HCT116 (cell line): ENCODE data around the gene HPS5. TPM values are rescaled to one million over a fixed set of nuclear protein-coding genes. Genes with fewer than 3 reads are reported as not detected.

Experiments used
- ATAC-seq: fragments of 200-7000 bp; cut with Tn5 transposase; 2 replicates; pipeline ENCODE4 v1.9.1; 2020; ENCODE audit warnings: mild to moderate bottlenecking, moderate library complexity
- BruUV-seq: library from RNA; stranded (reverse); fragments of 400-500 nt; replicated peaks from 2 replicates; lab custom pipeline; 2021; lab: Mats Ljungman, UMichigan
- CTCF ChIA-PET: fragments of 300-600 bp; sonication (Branson Sonifier 250); formaldehyde crosslinking; loops from one replicate; lab custom pipeline; 2021; ENCODE audit warnings: antibody characterized with exemption; lab: Charles Lee
- POLR2A ChIA-PET: fragments of 300-600, 350-600 bp; sonication (Branson Sonifier 250); formaldehyde crosslinking; loops from one replicate; lab custom pipeline; 2021; ENCODE audit warnings: antibody characterized with exemption; lab: Charles Lee
- RAD21 ChIA-PET, 2 experiments: fragments of 300-600 bp; sonication (Branson Sonifier 250); formaldehyde crosslinking; loops; one replicate each; lab custom pipeline; 2023; ENCODE audit warnings: low total read pairs in 2 of 2; ENCODE audit not compliant: uncharacterized antibody in 2 of 2, unreplicated experiment in 2 of 2, low non-redundant PET in 1 of 2; lab: Charles Lee
- DNase-seq: peaks from one replicate; pipeline ENCODE4 v3.0.0-alpha.2; 2010; ENCODE audit warnings: low read depth, low spot score
- H2AFZ ChIP-seq: fragments of 200-600 bp; shearing (Covaris generic), sonication (generic); 2 replicates; pipeline ENCODE4 v1.6.1; 2017; ENCODE audit warnings: low read depth, mixed run types, mixed read lengths, antibody characterized with exemption, low read length; ENCODE audit not compliant: poor library complexity, severe bottlenecking
- H3K27ac ChIP-seq: 2 replicates; pipeline ENCODE4 v1.5.1; 2012; ENCODE audit warnings: low read depth, low read length
- H3K27me3 ChIP-seq: fragments of 200-600 bp; sonication (generic); 2 replicates; pipeline ENCODE4 v1.6.1; 2016; ENCODE audit warnings: mixed run types, low read length, mixed read lengths; ENCODE audit not compliant: insufficient read depth
- H3K36me3 ChIP-seq, 2 experiments: fragments of 200-500 bp in 1 of 2; fragments of 200-600 bp in 1 of 2; sonication (Bioruptor generic) in 1 of 2; sonication (generic) in 1 of 2; 2 replicates each; pipeline versions ENCODE4 v1.5.1 to v1.6.1; 2014 to 2016; ENCODE audit warnings: low read length in 2 of 2, inconsistent platforms in 1 of 2, mixed read lengths in 1 of 2, mixed run types in 1 of 2; ENCODE audit not compliant: insufficient read depth in 2 of 2, control insufficient read depth in 1 of 2
- H3K4me1 ChIP-seq, 2 experiments: fragments of 200-600 bp in 1 of 2; sonication (generic) in 1 of 2; 2 replicates each; pipeline versions ENCODE4 v1.5.1 to v1.6.1; 2012 to 2017; ENCODE audit warnings: low read length in 2 of 2, inconsistent platforms in 1 of 2, mild to moderate bottlenecking in 1 of 2, mixed read lengths in 1 of 2, mixed run types in 1 of 2, moderate library complexity in 1 of 2; ENCODE audit not compliant: insufficient read depth in 2 of 2, control insufficient read depth in 1 of 2
- H3K4me2 ChIP-seq: fragments of 200-600 bp; sonication (generic); 2 replicates; pipeline ENCODE4 v1.6.1; 2017; ENCODE audit warnings: mixed run types, low read length, mixed read lengths
- H3K4me3 ChIP-seq, 2 experiments: fragments of 200-600 bp in 1 of 2; sonication (generic) in 1 of 2; replicated peaks in 1 of 2; 2 replicates each; pipeline ENCODE4 v1.5.1; 2011 to 2016; ENCODE audit warnings: low read length in 2 of 2, control low read depth in 1 of 2, low read depth in 1 of 2, mild to moderate bottlenecking in 1 of 2, mixed read lengths in 1 of 2, mixed run types in 1 of 2
- H3K79me2 ChIP-seq: fragments of 200-600 bp; sonication (generic); 2 replicates; pipeline ENCODE4 v1.6.1; 2017; ENCODE audit warnings: mild to moderate bottlenecking, mixed run types, low read length, moderate library complexity, mixed read lengths; ENCODE audit not compliant: insufficient read depth
- H3K9ac ChIP-seq: fragments of 200-600 bp; sonication (generic); 2 replicates; pipeline ENCODE4 v1.6.1; 2016; ENCODE audit warnings: low read length, mixed read lengths
- H3K9me2 ChIP-seq: fragments of 200-600 bp; sonication (generic), shearing (Covaris generic); 2 replicates; pipeline ENCODE4 v1.6.1; 2017; ENCODE audit warnings: mixed run types, mild to moderate bottlenecking, moderate library complexity; ENCODE audit not compliant: insufficient read depth
- H3K9me3 ChIP-seq, 2 experiments: fragments of 200-500 bp in 1 of 2; fragments of 200-600 bp in 1 of 2; sonication (Bioruptor generic) in 1 of 2; sonication (generic) in 1 of 2; 2 replicates each; pipeline ENCODE4 v1.6.1; 2014 to 2017; ENCODE audit warnings: low read length in 2 of 2, mixed read lengths in 2 of 2, inconsistent platforms in 1 of 2, low read depth in 1 of 2, mild to moderate bottlenecking in 1 of 2, mixed run types in 1 of 2, moderate library complexity in 1 of 2; ENCODE audit not compliant: control insufficient read depth in 1 of 2, insufficient read depth in 1 of 2
- H4K20me1 ChIP-seq: fragments of 200-600 bp; sonication (generic), shearing (Covaris generic); 2 replicates; pipeline ENCODE4 v1.6.1; 2017; ENCODE audit warnings: mixed run types, mild to moderate bottlenecking, moderate library complexity; ENCODE audit not compliant: insufficient read depth
- CBX3 ChIP-seq: IDR thresholded peaks from 2 replicates; pipeline ENCODE4 v1.6.1; 2012; ENCODE audit warnings: low read depth
- CEBPB ChIP-seq: IDR thresholded peaks from 2 replicates; pipeline ENCODE4 v1.6.1; 2012; ENCODE audit warnings: low read depth
- EGR1 ChIP-seq: IDR thresholded peaks from 2 replicates; pipeline ENCODE4 v1.6.1; 2012; ENCODE audit warnings: low read depth
- ELF1 ChIP-seq: IDR thresholded peaks from 2 replicates; pipeline ENCODE4 v1.6.1; 2012; ENCODE audit warnings: low read depth, borderline replicate concordance
- EZH2 ChIP-seq: fragments of 200-600 bp; sonication (generic); IDR thresholded peaks from 2 replicates; pipeline ENCODE4 v1.6.1; 2017; ENCODE audit warnings: antibody characterized with exemption, mixed run types
- FOSL1 ChIP-seq: IDR thresholded peaks from 2 replicates; pipeline ENCODE4 v1.6.1; 2012; ENCODE audit warnings: low read depth
- JUND ChIP-seq: IDR thresholded peaks from 2 replicates; pipeline ENCODE4 v1.6.1; 2012
- POLR2A ChIP-seq: IDR thresholded peaks from 2 replicates; pipeline ENCODE4 v1.7.0; 2011; ENCODE audit warnings: borderline replicate concordance; ENCODE audit not compliant: insufficient read depth, insufficient read length; ENCODE audit errors: extremely low read depth
- RAD21 ChIP-seq: IDR thresholded peaks from 2 replicates; pipeline ENCODE4 v1.6.1; 2012; ENCODE audit warnings: low read depth, mild to moderate bottlenecking
- SIN3A ChIP-seq: IDR thresholded peaks from 2 replicates; pipeline ENCODE4 v1.6.1; 2012; ENCODE audit warnings: low read depth
- SP1 ChIP-seq: IDR thresholded peaks from 2 replicates; pipeline ENCODE4 v1.6.1; 2012; ENCODE audit warnings: low read depth
- YY1 ChIP-seq: IDR thresholded peaks from 2 replicates; pipeline ENCODE4 v1.6.1; 2011; ENCODE audit warnings: low read length, low read depth, moderate library complexity, mild to moderate bottlenecking; ENCODE audit not compliant: insufficient replicate concordance; ENCODE audit errors: extremely low read depth
- ZNF274 ChIP-seq: fragments of 200-500 bp; sonication (Bioruptor generic); IDR thresholded peaks from 2 replicates; pipeline ENCODE4 v1.6.1; 2014; ENCODE audit warnings: mild to moderate bottlenecking, low read depth, low read length, inconsistent platforms
- intact Hi-C: fragments of 100-400 bp; cut with micrococcal nuclease; formaldehyde crosslinking; loops from 2 replicates; pipeline ENCODE4 v1.10.0; 2022
- total RNA-seq: library from RNA; stranded (reverse); gene quantifications from one replicate; pipeline ENCODE4 v1.2.1, GENCODE V29; 2021; ENCODE audit not compliant: unreplicated experiment
- TF ChIP-seq, protein P1 (sequence below): IDR thresholded peaks from 2 replicates; pipeline ENCODE4 v1.6.1; 2012; ENCODE audit warnings: low read depth
- TF ChIP-seq, protein P2 (sequence below): IDR thresholded peaks from 2 replicates; pipeline ENCODE4 v1.6.1; 2012
- TF ChIP-seq, protein P3 (sequence below): IDR thresholded peaks from 2 replicates; pipeline ENCODE4 v1.6.1; 2012

Gene HPS5
- total RNA-seq, 1 experiment from 2014 or later: 19.6 TPM

DNA sequence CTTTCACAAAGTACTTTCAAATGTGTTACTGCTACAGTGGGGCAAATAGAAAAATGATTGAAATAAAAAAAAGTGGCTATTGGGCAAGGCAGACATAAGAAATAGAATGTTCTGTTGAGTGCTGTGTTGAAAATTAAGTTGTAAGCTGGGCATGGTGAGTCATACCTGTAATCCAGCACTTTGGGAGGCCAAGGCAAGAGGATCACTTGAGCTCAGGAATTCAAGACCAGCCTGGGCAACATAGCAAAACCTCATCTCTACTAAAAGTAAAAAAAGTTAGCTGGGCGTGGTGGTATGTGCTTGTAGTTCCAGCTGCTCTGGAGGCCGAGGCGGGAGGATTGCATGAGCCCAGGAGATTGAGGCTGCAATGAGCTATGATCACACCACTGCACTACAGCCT is 45.5 kb upstream of the HPS5 start (continued):
- no peak for TF ChIP-seq EZH2
- no peak for TF ChIP-seq RAD21
- TF ChIP-seq SIN3A: no peak

DNA sequence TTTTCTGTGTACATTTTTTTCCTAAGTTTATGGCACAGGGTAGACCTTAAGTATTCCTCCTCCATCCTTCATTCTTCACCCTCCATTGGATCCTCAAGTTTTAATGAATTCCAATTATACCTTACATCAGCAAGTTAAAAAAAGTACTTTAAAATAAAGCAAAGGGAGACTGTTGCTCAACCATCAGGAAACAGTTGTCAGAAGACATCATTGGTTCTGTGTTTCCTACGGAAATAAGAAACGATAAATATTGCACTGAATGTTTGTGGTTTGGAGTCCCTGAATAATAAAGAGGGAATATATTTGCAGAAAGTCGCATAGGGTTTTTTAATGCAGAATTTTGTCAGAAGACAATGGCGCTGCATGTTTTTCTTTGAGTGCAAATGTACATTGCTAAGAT is 44.3 kb upstream of the HPS5 start:
- ChIA-PET CTCF (no interaction called here), RAD21 (no interaction called here), POLR2A (no interaction called here)
- Histone ChIP-seq H3K9me3 (no peaks in the 10 kb centered on the region), H3K4me1 (no peaks in the 10 kb centered on the region), H4K20me1 (no peaks in the 10 kb centered on the region), H3K9me2 (no peaks in the 10 kb centered on the region), H3K4me3 (no peak overlapping the region), H2AFZ (no peak overlapping the region), H3K79me2 (no peaks in the 10 kb centered on the region), H3K36me3 (peaks cover 27 to 39% of the 10 kb centered on the region in 2 experiments; a peak in 3 of 4 replicates), H3K27me3 (no peaks in the 10 kb centered on the region), H3K9ac (no peak overlapping the region), H3K4me2 (no peak overlapping the region), H3K27ac (no peak overlapping the region)
- no peak for DNase-seq
- intact Hi-C loops: no loop called here
- no TSS peak for BruUV-seq
- TF ChIP-seq JUND (no peak), YY1 (no peak), EGR1 (no peak), POLR2A (no peak), CEBPB (no peak), RAD21 (no peak), EZH2 (no peak), SP1 (no peak), ZNF274 (no peak), CBX3 (no peak), ELF1 (no peak), FOSL1 (no peak)
- TF ChIP-seq, protein P1, sequence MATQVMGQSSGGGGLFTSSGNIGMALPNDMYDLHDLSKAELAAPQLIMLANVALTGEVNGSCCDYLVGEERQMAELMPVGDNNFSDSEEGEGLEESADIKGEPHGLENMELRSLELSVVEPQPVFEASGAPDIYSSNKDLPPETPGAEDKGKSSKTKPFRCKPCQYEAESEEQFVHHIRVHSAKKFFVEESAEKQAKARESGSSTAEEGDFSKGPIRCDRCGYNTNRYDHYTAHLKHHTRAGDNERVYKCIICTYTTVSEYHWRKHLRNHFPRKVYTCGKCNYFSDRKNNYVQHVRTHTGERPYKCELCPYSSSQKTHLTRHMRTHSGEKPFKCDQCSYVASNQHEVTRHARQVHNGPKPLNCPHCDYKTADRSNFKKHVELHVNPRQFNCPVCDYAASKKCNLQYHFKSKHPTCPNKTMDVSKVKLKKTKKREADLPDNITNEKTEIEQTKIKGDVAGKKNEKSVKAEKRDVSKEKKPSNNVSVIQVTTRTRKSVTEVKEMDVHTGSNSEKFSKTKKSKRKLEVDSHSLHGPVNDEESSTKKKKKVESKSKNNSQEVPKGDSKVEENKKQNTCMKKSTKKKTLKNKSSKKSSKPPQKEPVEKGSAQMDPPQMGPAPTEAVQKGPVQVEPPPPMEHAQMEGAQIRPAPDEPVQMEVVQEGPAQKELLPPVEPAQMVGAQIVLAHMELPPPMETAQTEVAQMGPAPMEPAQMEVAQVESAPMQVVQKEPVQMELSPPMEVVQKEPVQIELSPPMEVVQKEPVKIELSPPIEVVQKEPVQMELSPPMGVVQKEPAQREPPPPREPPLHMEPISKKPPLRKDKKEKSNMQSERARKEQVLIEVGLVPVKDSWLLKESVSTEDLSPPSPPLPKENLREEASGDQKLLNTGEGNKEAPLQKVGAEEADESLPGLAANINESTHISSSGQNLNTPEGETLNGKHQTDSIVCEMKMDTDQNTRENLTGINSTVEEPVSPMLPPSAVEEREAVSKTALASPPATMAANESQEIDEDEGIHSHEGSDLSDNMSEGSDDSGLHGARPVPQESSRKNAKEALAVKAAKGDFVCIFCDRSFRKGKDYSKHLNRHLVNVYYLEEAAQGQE: no peak
- TF ChIP-seq, protein P2, sequence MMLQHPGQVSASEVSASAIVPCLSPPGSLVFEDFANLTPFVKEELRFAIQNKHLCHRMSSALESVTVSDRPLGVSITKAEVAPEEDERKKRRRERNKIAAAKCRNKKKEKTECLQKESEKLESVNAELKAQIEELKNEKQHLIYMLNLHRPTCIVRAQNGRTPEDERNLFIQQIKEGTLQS: no peak
- TF ChIP-seq, protein P3, sequence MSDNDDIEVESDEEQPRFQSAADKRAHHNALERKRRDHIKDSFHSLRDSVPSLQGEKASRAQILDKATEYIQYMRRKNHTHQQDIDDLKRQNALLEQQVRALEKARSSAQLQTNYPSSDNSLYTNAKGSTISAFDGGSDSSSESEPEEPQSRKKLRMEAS: no peak
- ATAC-seq: no peak
